ENCODE data around the gene XYLB. TPM values are rescaled to one million over a fixed set of nuclear protein-coding genes. Genes with fewer than 3 reads are reported as not detected.

The XYLB gene
- total RNA-seq, 1 experiment from 2014 or later, result 11.2 TPM

- no peaks in the 10 kb centered on the region for H3K9me2 ChIP-seq (replicated peaks; ENCODE audit: low read length)
- POLR2A ChIA-PET (ENCODE audit: unreplicated experiment), result no interaction called here
- peak overlapping the region; percentile 96 for H2AFZ ChIP-seq (ENCODE audit: low read length)
- H3K36me3 ChIP-seq (ENCODE audit: low read depth, low read length), result peaks cover 20% of the 10 kb centered on the region
- H3F3A ChIP-seq (ENCODE audit: low read length, unreplicated experiment), result no peaks in the 10 kb centered on the region
- H3K27ac ChIP-seq (ENCODE audit: low read length), result no peak overlapping the region
- H3K4me1 ChIP-seq (ENCODE audit: insufficient read depth, low read length), result peaks cover 33% of the 10 kb centered on the region
- H4K20me1 ChIP-seq (ENCODE audit: low read length), result peaks cover 7% of the 10 kb centered on the region; the same call in 1 of the 2 replicates
- no peak for DNase-seq
- peaks cover 53% of the 10 kb centered on the region for H3K79me2 ChIP-seq (ENCODE audit: low read length)
- no peaks in the 10 kb centered on the region for H3K27me3 ChIP-seq (ENCODE audit: low read length)
- CTCF ChIA-PET, result interaction anchor here (1.4 kb wide), 1 partner anchor 182 kb away, joined by 3 read pairs; the partner anchor contains the start of gene OXSR1
- H3K9me3 ChIP-seq (ENCODE audit: low read length), result no peaks in the 10 kb centered on the region
- H3K4me2 ChIP-seq (ENCODE audit: low read length), result peak overlapping the region; percentile 84
- peak overlapping the region; percentile 82 for H3K4me3 ChIP-seq (ENCODE audit: low read length)
- ATAC-seq, result no peak
- TF ChIP-seq CTCF (conservative IDR thresholded peaks at IDR 0.05; ENCODE audit: low read depth, low read length) (no peak), EZH2 (IDR thresholded peaks at IDR 0.05; ENCODE audit: low read length, unreplicated experiment) (no peak), EZH2phosphoT487 (IDR thresholded peaks at IDR 0.05; ENCODE audit: borderline replicate concordance, low read length) (no peak)
- H3K9ac ChIP-seq (ENCODE audit: low read length), result peak overlapping the region; percentile 91
- intact Hi-C loops (cut with micrococcal nuclease), result loop anchor here (2.0 to 10.0 kb wide), 3 partner anchors 131 to 317 kb away; no protein-coding TSS in a partner anchor
- TSS peak; percentile 51 for BruUV-seq (replicated peaks)
These were observed 1.0 kb downstream of the XYLB start for GRCh38 chr3:38347421-38348200.

GRCh38 chr3:38348903-38349302, 2.3 kb downstream of the XYLB start:
- intact Hi-C loops (cut with micrococcal nuclease), result loop anchor here (1.0 to 10.0 kb wide), 3 partner anchors 106 to 316 kb away; no protein-coding TSS in a partner anchor
- no TSS peak for BruUV-seq (replicated peaks)
- H3K36me3 ChIP-seq (ENCODE audit: low read depth, low read length), result peaks cover 20% of the 10 kb centered on the region
- DNase-seq, result peak; percentile 54
- no peak overlapping the region for H3K9ac ChIP-seq (ENCODE audit: low read length)
- H3F3A ChIP-seq (ENCODE audit: low read length, unreplicated experiment), result no peaks in the 10 kb centered on the region
- POLR2A ChIA-PET (ENCODE audit: unreplicated experiment), result no interaction called here
- peak; percentile 5; the same call in 1 of the 2 replicates for ATAC-seq
- no peak for TF ChIP-seq EZH2 (IDR thresholded peaks at IDR 0.05; ENCODE audit: low read length, unreplicated experiment)
- no peak for TF ChIP-seq EZH2phosphoT487 (IDR thresholded peaks at IDR 0.05; ENCODE audit: borderline replicate concordance, low read length)
- TF ChIP-seq CTCF (conservative IDR thresholded peaks at IDR 0.05; ENCODE audit: low read depth, low read length), result no peak
- no peak overlapping the region for H3K4me3 ChIP-seq (ENCODE audit: low read length)
- no peak overlapping the region for H2AFZ ChIP-seq (ENCODE audit: low read length)
- no peak overlapping the region for H3K27ac ChIP-seq (ENCODE audit: low read length)
- CTCF ChIA-PET, result interaction anchor here (0.6 kb wide), 1 partner anchor 412 kb away, joined by 3 read pairs; no protein-coding TSS in a partner anchor
- no peaks in the 10 kb centered on the region for H3K27me3 ChIP-seq (ENCODE audit: low read length)
- peaks cover 33% of the 10 kb centered on the region for H3K4me1 ChIP-seq (ENCODE audit: insufficient read depth, low read length)
- peaks cover 53% of the 10 kb centered on the region for H3K79me2 ChIP-seq (ENCODE audit: low read length)
- H3K9me2 ChIP-seq (replicated peaks; ENCODE audit: low read length), result no peaks in the 10 kb centered on the region
- peaks cover 7% of the 10 kb centered on the region; the same call in 1 of the 2 replicates for H4K20me1 ChIP-seq (ENCODE audit: low read length)
- no peaks in the 10 kb centered on the region for H3K9me3 ChIP-seq (ENCODE audit: low read length)
- H3K4me2 ChIP-seq (ENCODE audit: low read length), result peak overlapping the region; percentile 84

Measured in PC-3 (cell line).